CD4-positive, CD25-positive, alpha-beta regulatory T cell (primary cell): ENCODE measurements around the gene ATP13A1. TPM values are rescaled to one million over a fixed set of nuclear protein-coding genes. Genes with fewer than 3 reads are reported as not detected.
"Not testable (repeated sequence)": the region's sequence is repeated elsewhere in the genome, so short reads cannot be mapped to it uniquely, and the experiment has no call there.

Source experiments
- ATAC-seq, 2 donors: fragments of 150-1000 bp; cut with Tn5 transposase; one replicate each; pipeline ENCODE4 v1.10.0; 2021; ENCODE audit warnings: low read depth in 2 of 2, moderate number of reproducible peaks in 2 of 2, moderate library complexity in 1 of 2
- DNase-seq, 3 donors: peaks; one replicate each; pipeline versions ENCODE4 v3.0.0 to v3.0.0-alpha.2; 2012 to 2022; ENCODE audit warnings: mixed read lengths in 1 of 3
- H3K27ac ChIP-seq: one replicate; pipeline ENCODE4 v1.7.0; 2013; ENCODE audit warnings: mild to moderate bottlenecking, low read length; ENCODE audit not compliant: insufficient read depth, poor library complexity, severe bottlenecking
- H3K27me3 ChIP-seq: one replicate; pipeline ENCODE4 v1.7.0; 2013; ENCODE audit warnings: low read length; ENCODE audit not compliant: control insufficient read depth, insufficient read depth
- H3K36me3 ChIP-seq: one replicate; pipeline ENCODE4 v1.7.0; 2013; ENCODE audit warnings: mild to moderate bottlenecking, low read length, moderate library complexity; ENCODE audit not compliant: control insufficient read depth, insufficient read depth
- H3K4me1 ChIP-seq: 2 replicates; pipeline ENCODE4 v1.7.0; 2013; ENCODE audit warnings: mild to moderate bottlenecking, low read length; ENCODE audit not compliant: insufficient read depth, control insufficient read depth, poor library complexity, severe bottlenecking
- H3K4me3 ChIP-seq: one replicate; pipeline ENCODE4 v1.7.0; 2013; ENCODE audit warnings: low read depth, mild to moderate bottlenecking, low read length, moderate library complexity
- H3K9me3 ChIP-seq, 2 experiments: 1 replicate in 1 of 2; 2 replicates in 1 of 2; pipeline ENCODE4 v1.7.0; 2013; ENCODE audit warnings: low read length in 2 of 2, mild to moderate bottlenecking in 1 of 2, moderate library complexity in 1 of 2; ENCODE audit not compliant: control insufficient read depth in 2 of 2
- H3K27ac Mint-ChIP-seq, 3 donors: one replicate each; pipeline ENCODE4 v1.8.0; 2020 to 2022; ENCODE audit warnings: mild to moderate bottlenecking in 3 of 3, mixed read lengths in 3 of 3, moderate library complexity in 2 of 3
- H3K27me3 Mint-ChIP-seq: one replicate; pipeline ENCODE4 v1.8.0; 2022; ENCODE audit warnings: mild to moderate bottlenecking, mixed read lengths
- H3K36me3 Mint-ChIP-seq: one replicate; pipeline ENCODE4 v1.8.0; 2020; ENCODE audit warnings: mixed read lengths
- H3K4me1 Mint-ChIP-seq, 4 donors: one replicate each; pipeline ENCODE4 v1.8.0; 2020 to 2022; ENCODE audit warnings: mixed read lengths in 4 of 4, mild to moderate bottlenecking in 1 of 4
- H3K4me3 Mint-ChIP-seq, 4 donors: one replicate each; pipeline ENCODE4 v1.8.0; 2020 to 2022; ENCODE audit warnings: mild to moderate bottlenecking in 4 of 4, mixed read lengths in 4 of 4, moderate library complexity in 3 of 4
- H3K9me3 Mint-ChIP-seq, 7 donors: one replicate each; pipeline ENCODE4 v1.8.0; 2020 to 2022; ENCODE audit warnings: mixed read lengths in 7 of 7, mild to moderate bottlenecking in 3 of 7, moderate library complexity in 2 of 7
- polyA plus RNA-seq, 4 donors: library from polyadenylated mRNA; unstranded; fragments of 300-500 nt; fragmentation: Illumina TruSeq; gene quantifications; one replicate each; pipeline ENCODE4 v1.2.3, GENCODE V29; 2021
- total RNA-seq: library from RNA; stranded (reverse); gene quantifications from one replicate; pipeline ENCODE4 v1.2.3, GENCODE V29; 2022

The ATP13A1 gene
- total and polyA plus RNA-seq, 5 donors from 2014 or later = 24.1 to 114 (median 30.9) TPM

GRCh38 chr19:19696386-19696785 is 32.9 kb upstream of the ATP13A1 start:
- Histone ChIP-seq H3K4me1 (no peaks in the 10 kb centered on the region), H3K27ac (no peak overlapping the region), H3K27me3 (no peaks in the 10 kb centered on the region), H3K36me3 (no peaks in the 10 kb centered on the region), H3K9me3 (peaks cover 22 to 60% of the 10 kb centered on the region in 2 experiments), H3K4me3 (no peak overlapping the region)
- Mint-ChIP-seq H3K27me3 (no peaks in the 10 kb centered on the region), H3K9me3 (peaks cover 0 to 29% (median 11%) of the 10 kb centered on the region in 7 donors), H3K36me3 (peaks cover 8% of the 10 kb centered on the region), H3K4me3 (no peak overlapping the region), H3K4me1 (no peaks in the 10 kb centered on the region), H3K27ac (no peak overlapping the region)
- no peak for DNase-seq
- ATAC-seq = no peak

GRCh38 chr19:19691683-19692082 is 28.2 kb upstream of the ATP13A1 start:
- peaks cover 2 to 32% (median 5%) of the 10 kb centered on the region in 7 donors for H3K9me3 Mint-ChIP-seq
- no peak for ATAC-seq
- H3K36me3 ChIP-seq = peaks cover 5% of the 10 kb centered on the region
- no peaks in the 10 kb centered on the region for H3K27me3 Mint-ChIP-seq
- DNase-seq = no peak
- peaks cover 0 to 2% (median 0%) of the 10 kb centered on the region in 4 donors for H3K4me1 Mint-ChIP-seq
- no peak overlapping the region for H3K27ac Mint-ChIP-seq
- no peaks in the 10 kb centered on the region for H3K27me3 ChIP-seq
- no peaks in the 10 kb centered on the region for H3K4me1 ChIP-seq
- H3K4me3 Mint-ChIP-seq = no peak overlapping the region
- peaks cover 14 to 50% of the 10 kb centered on the region in 2 experiments for H3K9me3 ChIP-seq
- H3K27ac ChIP-seq = no peak overlapping the region
- no peak overlapping the region for H3K4me3 ChIP-seq
- H3K36me3 Mint-ChIP-seq = peaks cover 10% of the 10 kb centered on the region

GRCh38 chr19:19689023-19689422 is 25.5 kb upstream of the ATP13A1 start:
- H3K9me3 ChIP-seq = peaks cover 24 to 66% of the 10 kb centered on the region in 2 experiments
- not testable (repeated sequence) for H3K4me1 Mint-ChIP-seq, DNase-seq, H3K27ac Mint-ChIP-seq, H3K27me3 ChIP-seq, H3K4me3 ChIP-seq, H3K27ac ChIP-seq, H3K4me1 ChIP-seq, ATAC-seq, H3K27me3 Mint-ChIP-seq, H3K36me3 ChIP-seq, H3K4me3 Mint-ChIP-seq
- Mint-ChIP-seq H3K36me3 (peaks cover 17% of the 10 kb centered on the region), H3K9me3 (peaks cover 2 to 38% (median 9%) of the 10 kb centered on the region in 7 donors)

- no peak overlapping the region for H3K27ac Mint-ChIP-seq
- no peaks in the 10 kb centered on the region for H3K27me3 Mint-ChIP-seq
- H3K4me1 Mint-ChIP-seq = peaks cover 0 to 5% (median under 1%) of the 10 kb centered on the region in 4 donors
- H3K9me3 ChIP-seq = peaks cover 27 to 71% of the 10 kb centered on the region in 2 experiments
- no peak overlapping the region for H3K27ac ChIP-seq
- no peaks in the 10 kb centered on the region for H3K27me3 ChIP-seq
- no peak for ATAC-seq
- peaks cover 13% of the 10 kb centered on the region for H3K36me3 ChIP-seq
- no peak overlapping the region for H3K4me3 Mint-ChIP-seq
- peaks cover 27% of the 10 kb centered on the region for H3K36me3 Mint-ChIP-seq
- peaks cover 4 to 52% (median 12%) of the 10 kb centered on the region in 7 donors for H3K9me3 Mint-ChIP-seq
- no peaks in the 10 kb centered on the region for H3K4me1 ChIP-seq
- DNase-seq = no peak
- H3K4me3 ChIP-seq = no peak overlapping the region
Observed at GRCh38 chr19:19687090-19687489, 23.6 kb upstream of the ATP13A1 start.

- no peak for DNase-seq
- Mint-ChIP-seq H3K27me3 (no peaks in the 10 kb centered on the region), H3K9me3 (peaks cover 4 to 51% (median 12%) of the 10 kb centered on the region in 7 donors), H3K4me1 (peaks cover 0 to 5% (median under 1%) of the 10 kb centered on the region in 4 donors), H3K36me3 (peaks cover 27% of the 10 kb centered on the region), H3K27ac (no peak overlapping the region), H3K4me3 (no peak overlapping the region)
- Histone ChIP-seq H3K9me3 (peaks cover 29 to 73% of the 10 kb centered on the region in 2 experiments), H3K27me3 (no peaks in the 10 kb centered on the region), H3K4me1 (no peaks in the 10 kb centered on the region), H3K36me3 (peaks cover 14% of the 10 kb centered on the region), H3K27ac (no peak overlapping the region), H3K4me3 (no peak overlapping the region)
- no peak for ATAC-seq
Observed at GRCh38 chr19:19686580-19686979, 23.1 kb upstream of the ATP13A1 start.

GRCh38 chr19:19686119-19686518 is 22.6 kb upstream of the ATP13A1 start:
- DNase-seq = not testable (repeated sequence)
- peaks cover 4 to 54% (median 16%) of the 10 kb centered on the region in 7 donors for H3K9me3 Mint-ChIP-seq
- peaks cover 34 to 73% of the 10 kb centered on the region in 2 experiments for H3K9me3 ChIP-seq

GRCh38 chr19:19679176-19680073 is 15.9 kb upstream of the ATP13A1 start:
- peaks cover 75% of the 10 kb centered on the region for H3K36me3 ChIP-seq
- H3K27ac Mint-ChIP-seq = no peak overlapping the region
- DNase-seq = no peak

More at GRCh38 chr19:19686119-19686518, 22.6 kb upstream of the ATP13A1 start:
- H3K36me3 ChIP-seq = peaks cover 18% of the 10 kb centered on the region
- ATAC-seq, H3K27me3 ChIP-seq, H3K27ac ChIP-seq, H3K4me1 Mint-ChIP-seq, H3K27me3 Mint-ChIP-seq, H3K4me3 ChIP-seq, H3K4me3 Mint-ChIP-seq, H3K4me1 ChIP-seq: not testable (repeated sequence)
- Mint-ChIP-seq H3K27ac (peak overlapping the region in 1 of 3 donors; percentile 14), H3K36me3 (peaks cover 30% of the 10 kb centered on the region)

More at GRCh38 chr19:19679176-19680073, 15.9 kb upstream of the ATP13A1 start:
- peak overlapping the region; percentile 48 for H3K4me3 ChIP-seq
- H3K4me1 Mint-ChIP-seq = peaks cover 0 to 26% (median 6%) of the 10 kb centered on the region in 4 donors
- H3K27ac ChIP-seq = no peak overlapping the region
- H3K4me1 ChIP-seq = no peaks in the 10 kb centered on the region
- H3K9me3 ChIP-seq = peaks cover 77 to 99% of the 10 kb centered on the region in 2 experiments
- no peaks in the 10 kb centered on the region for H3K27me3 ChIP-seq
- peaks cover 74% of the 10 kb centered on the region for H3K36me3 Mint-ChIP-seq
- no peak for ATAC-seq
- H3K4me3 Mint-ChIP-seq = peak overlapping the region in 2 of 4 donors; percentile 16 to 44
- H3K27me3 Mint-ChIP-seq = no peaks in the 10 kb centered on the region
- peaks cover 5 to 80% (median 42%) of the 10 kb centered on the region in 7 donors for H3K9me3 Mint-ChIP-seq
